Kidney (tissue), 14 donors: ENCODE measurements around the gene SPA17. TPM values are rescaled to one million over a fixed set of nuclear protein-coding genes. Genes with fewer than 3 reads are reported as not detected.

Experiments used
- DNase-seq, 5 donors: peaks; one replicate each; pipeline ENCODE4 v3.0.0-alpha.2; 2013 to 2020
- FAIRE-seq: peaks from 2 replicates; lab custom pipeline; 2012; peaks lifted over from hg19 to GRCh38; lab: Jason Lieb, UNC
- H3K27ac ChIP-seq, 2 donors: one replicate each; pipeline ENCODE4 v1.7.0; 2013; ENCODE audit warnings: low read depth in 2 of 2, low read length in 2 of 2, inconsistent platforms in 1 of 2
- H3K27me3 ChIP-seq: one replicate; pipeline ENCODE4 v1.7.1; 2013; ENCODE audit warnings: low read length, inconsistent platforms; ENCODE audit not compliant: control insufficient read depth, insufficient read depth
- H3K36me3 ChIP-seq, 3 donors: one replicate each; pipeline versions ENCODE4 v1.7.0 to v1.7.1; 2013; ENCODE audit warnings: low read length in 3 of 3, control low read depth in 1 of 3, inconsistent platforms in 1 of 3; ENCODE audit not compliant: insufficient read depth in 3 of 3, control insufficient read depth in 2 of 3
- H3K4me1 ChIP-seq, 3 donors: one replicate each; pipeline versions ENCODE4 v1.7.0 to v1.7.1; 2013; ENCODE audit warnings: low read length in 3 of 3, inconsistent platforms in 1 of 3, low read depth in 1 of 3; ENCODE audit not compliant: control insufficient read depth in 2 of 3, insufficient read depth in 2 of 3
- H3K4me3 ChIP-seq, 3 donors: one replicate each; pipeline versions ENCODE4 v1.7.0 to v1.8.1; 2013; ENCODE audit warnings: low read length in 3 of 3, control low read depth in 1 of 3, inconsistent platforms in 1 of 3
- H3K9ac ChIP-seq, 3 donors: one replicate each; pipeline versions ENCODE4 v1.7.0 to v1.7.1; 2013; ENCODE audit warnings: low read length in 3 of 3, control low read depth in 1 of 3, inconsistent platforms in 1 of 3
- H3K9me3 ChIP-seq, 3 donors: one replicate each; pipeline versions ENCODE4 v1.7.0 to v1.7.1; 2013; ENCODE audit warnings: low read length in 3 of 3, control low read depth in 1 of 3, inconsistent platforms in 1 of 3; ENCODE audit not compliant: control insufficient read depth in 2 of 3, insufficient read depth in 1 of 3
- CTCF ChIP-seq: IDR thresholded peaks from 3 replicates; pipeline ENCODE4 v1.5.1; 2012; ENCODE audit warnings: mild to moderate bottlenecking, moderate library complexity, borderline replicate concordance; ENCODE audit not compliant: insufficient read depth; ENCODE audit errors: extremely low read depth
- intact Hi-C: fragments of 100-400 bp; cut with DNase I; formaldehyde crosslinking; loops from one replicate; pipeline ENCODE4 v1.11.1; 2022
- polyA plus RNA-seq: library from polyadenylated mRNA; stranded (reverse); fragments of 350-450 nt; fragmentation: Illumina TruSeq; extraction: RNeasy Lipid Tissue Mini Kit (QIAGEN cat#74804); gene quantifications from one replicate; pipeline ENCODE4 v1.2.3, GENCODE V29; 2014; ENCODE audit warnings: low read depth, low replicate concordance; ENCODE audit not compliant: insufficient read depth
- total RNA-seq: library from RNA; stranded (reverse); fragmentation: NEBNext Ultra II Directional; extraction: Animal tissue kit (Norgen Biotek cat#: 25700); gene quantifications from one replicate; pipeline ENCODE4 v1.2.1, GENCODE V29; 2021
- donor health status: control.
- donor health status: control.
- donor health status: control.
- donor health status: control.
- donor health status: control.
- donor health status: DM: yes; HTN: yes; CAD: no.
- donor health status: Normal renal cell carcinoma (clear cell type).

Gene SPA17
- total and polyA plus RNA-seq, 2 donors from 2014 or later: 10.7 to 23.7 TPM

- Histone ChIP-seq H3K36me3 (no peaks in the 10 kb centered on the region), H3K9ac (no peak overlapping the region), H3K4me1 (no peaks in the 10 kb centered on the region), H3K27me3 (no peaks in the 10 kb centered on the region), H3K27ac (no peak overlapping the region), H3K9me3 (no peaks in the 10 kb centered on the region), H3K4me3 (no peak overlapping the region)
- FAIRE-seq: no peak
- TF ChIP-seq CTCF: no peak
- intact Hi-C loops: no loop called here
- DNase-seq: no peak
These were observed 19.4 kb downstream of the SPA17 start for GRCh38 chr11:124693142-124693541.

- no peaks in the 10 kb centered on the region for H3K36me3 ChIP-seq
- no peak overlapping the region for H3K27ac ChIP-seq
- H3K9ac ChIP-seq: no peak overlapping the region
- intact Hi-C loops: no loop called here
- no peaks in the 10 kb centered on the region for H3K9me3 ChIP-seq
- no peak overlapping the region for H3K4me3 ChIP-seq
- FAIRE-seq (no peak), DNase-seq (no peak)
- no peaks in the 10 kb centered on the region for H3K27me3 ChIP-seq
- no peaks in the 10 kb centered on the region for H3K4me1 ChIP-seq
- TF ChIP-seq CTCF: no peak
These were observed 25.8 kb downstream of the SPA17 start for GRCh38 chr11:124699547-124699946.

GRCh38 chr11:124700028-124700427 lies 26.3 kb downstream of the SPA17 start:
- no peaks in the 10 kb centered on the region for H3K27me3 ChIP-seq
- no peak for FAIRE-seq
- no peaks in the 10 kb centered on the region for H3K9me3 ChIP-seq
- no peak overlapping the region for H3K9ac ChIP-seq
- TF ChIP-seq CTCF: no peak
- DNase-seq: no peak
- no peaks in the 10 kb centered on the region for H3K4me1 ChIP-seq
- no peaks in the 10 kb centered on the region for H3K36me3 ChIP-seq
- H3K27ac ChIP-seq: no peak overlapping the region
- no peak overlapping the region for H3K4me3 ChIP-seq
- intact Hi-C loops: no loop called here

GRCh38 chr11:124707829-124708228 lies 34.1 kb downstream of the SPA17 start:
- intact Hi-C loops: no loop called here
- DNase-seq: no peak
- no peak for FAIRE-seq

More at GRCh38 chr11:124707829-124708228, 34.1 kb downstream of the SPA17 start:
- Histone ChIP-seq H3K36me3 (no peaks in the 10 kb centered on the region), H3K4me3 (no peak overlapping the region), H3K27me3 (no peaks in the 10 kb centered on the region), H3K9ac (no peak overlapping the region), H3K4me1 (no peaks in the 10 kb centered on the region), H3K9me3 (no peaks in the 10 kb centered on the region), H3K27ac (no peak overlapping the region)
- TF ChIP-seq CTCF: no peak
